Muscle layer of colon (tissue), 2 donors: ENCODE results near the gene JMJD1C.
"Not testable (repeated sequence)": the region's sequence is repeated elsewhere in the genome, so short reads cannot be mapped to it uniquely, and the experiment has no call there.

Experiments
- H3K27ac ChIP-seq: one replicate; pipeline ENCODE4 v1.7.0; 2013; ENCODE audit warnings: low read depth, mild to moderate bottlenecking, low read length, moderate library complexity
- H3K27me3 ChIP-seq, 2 donors: one replicate each; pipeline ENCODE4 v1.7.0; 2013; ENCODE audit warnings: low read length in 2 of 2, mild to moderate bottlenecking in 2 of 2; ENCODE audit not compliant: insufficient read depth in 2 of 2, control insufficient read depth in 1 of 2
- H3K36me3 ChIP-seq: one replicate; pipeline ENCODE4 v1.7.0; 2013; ENCODE audit warnings: mild to moderate bottlenecking, low read length; ENCODE audit not compliant: insufficient read depth
- H3K4me1 ChIP-seq: one replicate; pipeline ENCODE4 v1.7.0; 2013; ENCODE audit warnings: mild to moderate bottlenecking, low read length; ENCODE audit not compliant: insufficient read depth
- H3K4me3 ChIP-seq, 2 donors: one replicate each; pipeline ENCODE4 v1.7.0; 2013; ENCODE audit warnings: low read length in 2 of 2, low read depth in 1 of 2, mild to moderate bottlenecking in 1 of 2, moderate library complexity in 1 of 2
- H3K9ac ChIP-seq: one replicate; pipeline ENCODE4 v1.7.0; 2013; ENCODE audit warnings: low read length
- H3K9me3 ChIP-seq: one replicate; pipeline ENCODE4 v1.7.0; 2013; ENCODE audit warnings: mild to moderate bottlenecking, low read length
- donor health status: abdominal sarcoma.
- donor health status: Adenocarcinoma of cecum.

Gene JMJD1C

GRCh38 chr10:63154546-63155387, 311.0 kb downstream of the JMJD1C start:
- H3K27ac ChIP-seq: no peak overlapping the region
- peaks cover 27% of the 10 kb centered on the region for H3K4me1 ChIP-seq
- no peak overlapping the region for H3K4me3 ChIP-seq
- no peaks in the 10 kb centered on the region for H3K9me3 ChIP-seq
- no peaks in the 10 kb centered on the region for H3K36me3 ChIP-seq
- H3K9ac ChIP-seq: no peak overlapping the region
- H3K27me3 ChIP-seq: no peaks in the 10 kb centered on the region

- not testable (repeated sequence) for H3K9me3 ChIP-seq, H3K9ac ChIP-seq, H3K27me3 ChIP-seq, H3K4me3 ChIP-seq, H3K36me3 ChIP-seq, H3K27ac ChIP-seq
- H3K4me1 ChIP-seq: peaks cover 27% of the 10 kb centered on the region
These were observed 311.8 kb downstream of the JMJD1C start for GRCh38 chr10:63153868-63154545.

- Histone ChIP-seq H3K4me3 (no peak overlapping the region), H3K36me3 (no peaks in the 10 kb centered on the region), H3K4me1 (peaks cover 16% of the 10 kb centered on the region), H3K9me3 (no peaks in the 10 kb centered on the region), H3K9ac (no peak overlapping the region), H3K27me3 (no peaks in the 10 kb centered on the region), H3K27ac (no peak overlapping the region)
These were observed 315.0 kb downstream of the JMJD1C start for GRCh38 chr10:63150745-63151144.

DNA sequence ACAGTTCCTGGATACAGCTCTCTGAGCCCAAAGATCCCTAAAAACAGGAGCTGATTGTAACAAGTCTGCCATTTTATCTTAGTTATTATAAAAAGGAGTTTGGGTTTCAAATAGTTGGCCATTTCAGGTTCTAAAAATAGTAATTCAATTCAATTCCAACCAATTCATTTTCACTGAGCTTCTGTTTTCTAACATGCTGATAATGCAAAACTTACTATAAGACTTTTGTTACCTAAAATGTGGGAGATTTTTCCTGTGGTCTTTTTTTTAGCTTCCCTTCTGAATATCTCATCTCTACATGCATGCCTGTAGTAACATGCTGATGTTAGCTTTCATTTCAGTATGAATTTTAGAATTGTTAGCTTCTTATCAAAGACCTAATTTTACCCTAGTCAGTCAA, 319.3 kb downstream of the JMJD1C start:
- Histone ChIP-seq H3K27me3 (no peaks in the 10 kb centered on the region), H3K4me3 (no peak overlapping the region), H3K36me3 (no peaks in the 10 kb centered on the region), H3K9me3 (no peaks in the 10 kb centered on the region), H3K27ac (no peak overlapping the region), H3K9ac (no peak overlapping the region), H3K4me1 (peaks cover 10% of the 10 kb centered on the region)

- peaks cover 10% of the 10 kb centered on the region for H3K4me1 ChIP-seq
- no peaks in the 10 kb centered on the region for H3K27me3 ChIP-seq
- H3K9ac ChIP-seq: no peak overlapping the region
- no peak overlapping the region for H3K27ac ChIP-seq
- no peak overlapping the region for H3K4me3 ChIP-seq
- H3K9me3 ChIP-seq: no peaks in the 10 kb centered on the region
- H3K36me3 ChIP-seq: no peaks in the 10 kb centered on the region
These were observed 320.0 kb downstream of the JMJD1C start for GRCh38 chr10:63145782-63146181.

GRCh38 chr10:63143987-63144386, 321.8 kb downstream of the JMJD1C start:
- Histone ChIP-seq H3K9me3 (no peaks in the 10 kb centered on the region), H3K9ac (no peak overlapping the region), H3K4me1 (peaks cover 10% of the 10 kb centered on the region), H3K27me3 (no peaks in the 10 kb centered on the region), H3K27ac (no peak overlapping the region), H3K36me3 (no peaks in the 10 kb centered on the region), H3K4me3 (no peak overlapping the region)

DNA sequence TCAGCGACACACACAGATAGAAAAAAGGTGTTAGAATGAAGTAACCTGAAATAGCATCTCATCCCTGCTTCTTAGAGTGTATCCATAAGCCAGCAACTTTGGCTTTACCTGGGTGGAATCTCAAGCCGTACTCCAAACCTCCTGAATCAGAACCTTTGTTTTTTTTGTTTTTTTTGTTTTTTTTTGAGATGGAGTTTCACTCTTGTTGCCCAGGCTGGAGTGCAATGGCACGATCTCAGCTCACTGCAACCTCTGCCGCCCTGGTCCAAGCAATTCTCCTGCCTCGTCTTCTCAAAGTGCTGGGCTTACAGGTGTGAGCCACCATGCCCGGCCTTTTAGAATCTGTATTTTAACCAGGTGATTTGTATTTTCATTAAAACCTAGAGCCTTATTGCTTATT, 323.6 kb downstream of the JMJD1C start:
- peaks cover 10% of the 10 kb centered on the region for H3K4me1 ChIP-seq
- H3K4me3 ChIP-seq: no peak overlapping the region
- no peaks in the 10 kb centered on the region for H3K9me3 ChIP-seq
- H3K9ac ChIP-seq: no peak overlapping the region
- no peaks in the 10 kb centered on the region for H3K27me3 ChIP-seq
- H3K36me3 ChIP-seq: no peaks in the 10 kb centered on the region
- H3K27ac ChIP-seq: no peak overlapping the region

DNA sequence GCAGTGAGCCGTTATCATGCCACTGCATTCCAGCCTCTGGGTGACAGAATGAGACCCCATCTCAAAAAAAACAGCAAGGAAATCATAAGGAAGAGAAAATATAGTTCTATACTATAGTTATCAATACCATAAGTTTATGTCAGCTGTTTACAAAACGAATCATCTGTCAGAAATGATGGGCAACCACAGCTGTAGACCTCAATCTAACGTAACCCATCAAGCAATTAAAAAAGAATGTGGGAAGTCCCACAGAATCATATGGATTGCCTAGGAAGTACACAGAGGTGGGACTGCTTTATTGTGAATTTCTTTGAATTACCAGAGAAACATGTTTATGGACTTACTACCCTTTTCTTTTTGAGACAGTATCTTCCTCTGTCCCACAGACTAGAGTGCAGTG, 325.7 kb downstream of the JMJD1C start:
- H3K27me3 ChIP-seq: no peaks in the 10 kb centered on the region
- peaks cover 3% of the 10 kb centered on the region for H3K4me1 ChIP-seq
- no peak overlapping the region for H3K27ac ChIP-seq
- H3K4me3 ChIP-seq: no peak overlapping the region
- no peaks in the 10 kb centered on the region for H3K9me3 ChIP-seq
- no peaks in the 10 kb centered on the region for H3K36me3 ChIP-seq
- H3K9ac ChIP-seq: no peak overlapping the region

DNA sequence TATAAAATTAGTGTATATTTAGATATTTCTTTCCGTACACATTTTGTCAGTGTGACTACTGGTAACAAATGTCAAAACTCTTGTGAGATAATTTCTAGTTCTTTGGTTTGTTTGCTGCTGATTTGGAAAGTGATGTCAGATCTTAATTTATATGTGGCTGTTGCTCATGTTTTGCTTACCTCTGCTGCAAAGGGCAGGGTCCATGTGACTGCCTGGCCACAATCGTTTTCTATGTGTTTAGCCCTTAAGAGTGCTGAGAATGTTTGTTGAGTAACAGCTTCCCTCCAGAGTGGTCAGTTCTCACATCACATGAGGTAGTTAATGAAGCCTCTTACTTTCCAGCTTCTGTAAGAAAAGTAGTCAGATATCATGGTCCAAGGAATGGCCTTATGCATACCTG, 328.5 kb downstream of the JMJD1C start:
- H3K27ac ChIP-seq: no peak overlapping the region
- H3K36me3 ChIP-seq: no peaks in the 10 kb centered on the region
- H3K9ac ChIP-seq: no peak overlapping the region
- no peak overlapping the region for H3K4me3 ChIP-seq
- no peaks in the 10 kb centered on the region for H3K27me3 ChIP-seq
- H3K9me3 ChIP-seq: no peaks in the 10 kb centered on the region
- H3K4me1 ChIP-seq: peaks cover 21% of the 10 kb centered on the region

GRCh38 chr10:63133821-63134557, 331.8 kb downstream of the JMJD1C start:
- Histone ChIP-seq H3K27me3 (no peaks in the 10 kb centered on the region), H3K9ac (peak overlapping the region; percentile 95), H3K9me3 (no peaks in the 10 kb centered on the region), H3K27ac (peak overlapping the region; percentile 73), H3K4me3 (peak overlapping the region; percentile 67 to 88), H3K36me3 (no peaks in the 10 kb centered on the region), H3K4me1 (peaks cover 21% of the 10 kb centered on the region)

GRCh38 chr10:63133056-63133820, 332.5 kb downstream of the JMJD1C start, which contains the start of gene NRBF2:
TSS of gene NRBF2 (plus strand) at chr10:63133328. CDS start at chr10:63133471, 143 bp downstream.
- H3K27ac ChIP-seq: peak within 1 kb of the TSS; percentile 73
- peaks cover 21% of the 10 kb centered on the region for H3K4me1 ChIP-seq
- H3K27me3 ChIP-seq: no peaks in the 10 kb centered on the region
- peak within 1 kb of the TSS; percentile 95 for H3K9ac ChIP-seq
- no peaks in the 10 kb centered on the region for H3K9me3 ChIP-seq
- H3K4me3 ChIP-seq: peak within 1 kb of the TSS; percentile 67 to 88
- H3K36me3 ChIP-seq: no peaks in the 10 kb centered on the region
